ENCODE results near the gene GLS2.

GLS2 gene

DNA sequence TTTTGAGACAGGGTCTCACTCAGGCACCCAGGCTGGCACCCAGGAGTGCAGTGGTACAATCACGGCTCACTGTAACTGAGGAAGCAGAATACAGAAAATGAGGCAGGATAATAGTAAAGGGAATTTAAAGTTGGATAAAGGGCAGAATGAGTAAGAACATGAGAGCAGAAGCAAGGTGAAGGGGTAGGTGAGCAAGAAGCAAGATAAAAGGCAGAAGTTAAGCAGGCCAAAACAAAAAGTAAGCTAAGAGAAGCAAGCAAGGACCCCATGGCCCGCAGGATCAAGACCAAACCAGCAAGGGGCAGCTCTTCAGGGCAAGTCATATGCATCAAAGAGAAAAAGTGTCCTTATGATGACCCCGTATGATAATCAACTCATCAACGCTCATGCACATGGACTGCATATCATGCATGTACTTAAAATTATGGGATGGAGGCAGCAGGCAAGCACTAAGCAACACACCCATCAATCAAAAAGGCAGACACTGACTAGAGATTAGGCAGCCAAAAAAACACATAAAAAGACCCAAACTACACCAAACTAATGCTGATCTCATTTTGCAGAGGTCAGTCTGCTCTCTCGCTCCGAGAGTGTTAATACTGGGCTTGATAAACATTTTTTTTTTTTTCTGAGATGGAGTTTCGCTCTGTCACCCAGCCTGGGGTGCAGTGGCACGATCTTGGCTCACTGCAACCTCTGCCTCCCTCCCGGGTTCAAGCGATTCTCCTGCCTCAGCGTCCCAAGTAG, 50.4 kb downstream of the GLS2 start:
- DNase-seq, result no peak

DNA sequence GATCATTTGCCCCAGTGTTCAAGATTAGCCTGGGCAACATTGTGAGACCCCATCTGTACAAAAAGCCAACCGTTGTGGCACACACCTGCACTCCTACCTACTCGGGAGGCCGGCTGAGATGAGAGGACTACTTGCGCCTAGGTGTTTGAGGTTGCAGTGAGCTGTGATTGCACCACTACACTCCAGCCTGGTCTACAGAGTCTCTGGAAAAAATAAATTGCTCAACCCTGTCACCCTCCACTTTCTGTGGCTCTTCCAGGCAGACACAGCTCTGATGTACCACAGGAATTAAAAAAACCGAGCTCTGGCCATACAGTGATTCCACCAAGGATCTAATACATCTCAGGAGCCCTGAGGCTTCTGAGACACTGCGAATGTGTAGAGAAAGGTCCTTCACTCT, 53.1 kb downstream of the GLS2 start:
- DNase-seq, result no peak

DNA sequence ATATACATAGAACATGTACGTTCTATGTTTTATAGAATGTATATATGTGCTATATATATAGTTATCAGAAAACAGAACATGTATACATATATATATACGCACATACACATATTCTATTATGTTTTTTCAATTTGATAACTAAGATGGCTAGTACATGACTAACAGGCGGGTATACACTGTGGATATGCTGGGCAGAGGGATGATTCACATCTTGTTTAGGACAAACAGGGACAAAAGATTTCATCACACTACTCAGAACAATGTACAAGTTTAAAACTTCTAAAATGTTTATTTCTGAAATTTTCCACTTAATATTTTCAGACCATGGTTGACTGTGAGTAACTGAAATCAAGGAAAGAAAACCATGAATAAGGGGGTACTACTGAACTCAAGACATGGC, 56.1 kb downstream of the GLS2 start:
- DNase-seq, result no peak

DNA sequence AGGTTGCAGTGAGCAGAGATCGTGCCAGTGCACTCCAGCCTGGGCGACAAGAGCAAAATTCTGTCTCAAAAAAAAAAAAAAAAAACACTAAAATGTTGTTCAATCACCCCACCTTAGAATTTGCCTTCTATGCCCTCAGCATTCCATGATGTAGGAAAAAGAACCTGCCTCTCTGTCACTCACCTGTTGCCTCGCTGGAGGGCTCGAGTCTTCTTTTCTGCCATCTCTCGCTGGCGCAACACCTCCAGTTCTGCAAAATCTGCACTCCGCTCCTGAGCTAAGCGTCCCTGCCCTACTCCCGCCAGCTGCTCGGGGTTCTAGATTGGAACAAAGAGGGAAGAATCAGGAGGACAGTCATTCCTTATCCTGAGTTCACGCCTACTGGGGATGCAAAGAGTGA, 56.7 kb downstream of the GLS2 start:
- DNase-seq, result no peak

DNA sequence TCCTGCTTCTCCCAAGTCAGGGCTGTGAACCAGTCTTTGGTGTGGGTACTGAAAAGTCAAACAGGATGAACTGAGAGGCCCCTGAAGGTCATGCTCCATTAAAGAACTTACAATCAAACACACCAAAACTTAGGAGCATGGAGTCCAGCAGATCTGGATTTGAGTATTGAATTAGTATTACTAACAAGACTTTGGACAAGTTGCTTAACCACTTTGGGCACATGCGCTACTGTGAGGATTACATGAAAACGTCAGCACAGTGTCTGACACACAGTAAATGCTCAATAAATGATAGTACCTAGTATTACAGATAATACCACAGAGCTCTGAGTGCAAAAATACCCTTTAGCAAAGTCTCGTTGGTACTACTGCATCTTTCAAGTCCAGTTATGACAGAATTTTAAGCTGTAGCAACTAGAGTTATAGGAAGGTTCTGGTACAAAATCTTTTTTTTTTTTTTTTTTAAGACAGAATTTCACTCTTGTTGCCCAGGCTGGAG, 62.0 kb downstream of the GLS2 start:
- no peak for DNase-seq

DNA sequence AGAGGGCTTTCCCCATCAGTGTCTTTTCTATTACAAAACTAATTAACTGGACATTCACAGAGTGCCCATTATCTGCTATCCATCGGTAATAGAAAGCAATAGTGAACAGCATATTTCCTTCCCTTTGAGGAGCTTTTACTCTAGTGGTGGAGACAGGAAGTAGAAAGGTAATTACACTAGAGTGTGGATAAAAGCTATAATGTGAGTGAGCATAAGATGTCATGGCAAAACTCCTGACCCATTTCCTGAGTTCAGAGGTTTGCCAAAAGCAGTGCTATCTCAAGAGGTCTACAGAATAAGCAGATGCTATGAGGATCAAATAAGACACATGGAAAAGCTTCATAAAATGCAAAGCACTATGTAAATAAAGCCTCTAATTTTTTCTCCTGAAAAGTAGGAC, 62.8 kb downstream of the GLS2 start:
- DNase-seq, result no peak

All from NCI-H1092 (cell line).